Natural killer cell (primary cell): ENCODE measurements around the gene CDC40. TPM values are rescaled to one million over a fixed set of nuclear protein-coding genes. Genes with fewer than 3 reads are reported as not detected.
"Not testable (repeated sequence)": the region's sequence is repeated elsewhere in the genome, so short reads cannot be mapped to it uniquely, and the experiment has no call there.

Experiments used
- ATAC-seq, 3 donors: fragments of 150-1000 bp in 2 of 3; fragments of 200-7000 bp in 1 of 3; cut with Tn5 transposase; 1 replicate in 1 of 3; 2 replicates in 2 of 3; pipeline ENCODE4 v1.10.0; 2021; ENCODE audit warnings: mild to moderate bottlenecking in 2 of 3, moderate library complexity in 2 of 3
- DNase-seq, 2 donors: peaks; one replicate each; pipeline versions ENCODE4 v3.0.0 to v3.0.0-alpha.2; 2013 to 2021; ENCODE audit warnings: mixed read lengths in 1 of 2
- H3K27ac ChIP-seq: one replicate; pipeline ENCODE4 v1.5.1; 2013; ENCODE audit warnings: mild to moderate bottlenecking, low read length
- H3K27me3 ChIP-seq: one replicate; pipeline ENCODE4 v1.6.1; 2013; ENCODE audit warnings: low read length; ENCODE audit not compliant: control insufficient read depth, insufficient read depth
- H3K36me3 ChIP-seq: one replicate; pipeline ENCODE4 v1.6.1; 2013; ENCODE audit warnings: low read length; ENCODE audit not compliant: control insufficient read depth, insufficient read depth
- H3K4me1 ChIP-seq: one replicate; pipeline ENCODE4 v1.6.1; 2013; ENCODE audit warnings: low read length; ENCODE audit not compliant: control insufficient read depth, insufficient read depth
- H3K4me3 ChIP-seq: one replicate; pipeline ENCODE4 v1.5.1; 2013; ENCODE audit warnings: low read length
- H3K9me3 ChIP-seq: one replicate; pipeline ENCODE4 v1.6.1; 2013; ENCODE audit warnings: low read length; ENCODE audit not compliant: control insufficient read depth, insufficient read depth
- H3K27ac Mint-ChIP-seq, 2 donors: one replicate each; pipeline ENCODE4 v1.8.0; 2022; ENCODE audit warnings: mild to moderate bottlenecking in 2 of 2, mixed read lengths in 2 of 2, moderate library complexity in 1 of 2
- H3K27me3 Mint-ChIP-seq, 2 donors: one replicate each; pipeline ENCODE4 v1.8.0; 2022; ENCODE audit warnings: low read depth in 2 of 2, mixed read lengths in 2 of 2
- H3K36me3 Mint-ChIP-seq: one replicate; pipeline ENCODE4 v1.8.0; 2022; ENCODE audit warnings: mixed read lengths
- H3K4me1 Mint-ChIP-seq, 2 donors: one replicate each; pipeline ENCODE4 v1.8.0; 2022; ENCODE audit warnings: mixed read lengths in 2 of 2
- H3K4me3 Mint-ChIP-seq: one replicate; pipeline ENCODE4 v1.8.0; 2022; ENCODE audit warnings: mild to moderate bottlenecking, moderate library complexity, mixed read lengths
- H3K9me3 Mint-ChIP-seq, 2 donors: one replicate each; pipeline ENCODE4 v1.8.0; 2022; ENCODE audit warnings: mixed read lengths in 2 of 2
- WGBS: methylation state at CpG from one replicate; pipeline ENCODE4 v1.1.7; 2013; ENCODE audit warnings: missing lambda C conversion rate; ENCODE audit not compliant: insufficient coverage; 5-methylcytosine and 5-hydroxymethylcytosine counted together
- intact Hi-C: fragments of 100-400 bp; cut with micrococcal nuclease; formaldehyde crosslinking; loops from one replicate; pipeline ENCODE4 v1.14.2; 2022
- total RNA-seq, 4 donors: library from RNA; stranded (reverse); fragments of 120-200 nt in 1 of 4; gene quantifications; one replicate each; pipeline versions ENCODE4 v1.2.3 to v1.2.4, GENCODE V29; 2013 to 2022
- TF ChIP-seq, protein P1 (sequence below): fragments of 200-600 bp; IDR thresholded peaks from one replicate; pipeline ENCODE4 v1.8.0; 2022; ENCODE audit warnings: antibody characterized with exemption

The CDC40 gene
- total RNA-seq, 3 donors from 2014 or later (not counting 1 experiment from before 2014, with no cell fraction given) = 32.9 to 55.4 (median 48.5) TPM

DNA sequence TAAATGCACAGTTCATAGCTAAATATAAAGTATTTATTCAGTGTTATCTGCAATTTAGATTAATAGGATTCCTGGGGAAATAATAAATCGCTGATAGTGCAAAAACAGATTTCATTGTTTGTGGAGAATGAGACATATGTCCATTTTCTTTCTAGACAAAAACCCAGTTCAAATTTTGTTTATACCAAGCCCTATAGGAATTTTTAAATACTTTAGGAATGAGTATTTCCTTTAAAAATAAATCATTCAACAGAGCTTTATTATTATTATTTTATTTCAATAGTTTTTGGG, 91.5 kb downstream of the CDC40 start:
- H3K27me3 Mint-ChIP-seq = peaks cover 7 to 10% of the 10 kb centered on the region in 2 donors
- H3K36me3 Mint-ChIP-seq = no peaks in the 10 kb centered on the region
- ATAC-seq (no peak), DNase-seq (no peak)
- TF ChIP-seq, protein P1, sequence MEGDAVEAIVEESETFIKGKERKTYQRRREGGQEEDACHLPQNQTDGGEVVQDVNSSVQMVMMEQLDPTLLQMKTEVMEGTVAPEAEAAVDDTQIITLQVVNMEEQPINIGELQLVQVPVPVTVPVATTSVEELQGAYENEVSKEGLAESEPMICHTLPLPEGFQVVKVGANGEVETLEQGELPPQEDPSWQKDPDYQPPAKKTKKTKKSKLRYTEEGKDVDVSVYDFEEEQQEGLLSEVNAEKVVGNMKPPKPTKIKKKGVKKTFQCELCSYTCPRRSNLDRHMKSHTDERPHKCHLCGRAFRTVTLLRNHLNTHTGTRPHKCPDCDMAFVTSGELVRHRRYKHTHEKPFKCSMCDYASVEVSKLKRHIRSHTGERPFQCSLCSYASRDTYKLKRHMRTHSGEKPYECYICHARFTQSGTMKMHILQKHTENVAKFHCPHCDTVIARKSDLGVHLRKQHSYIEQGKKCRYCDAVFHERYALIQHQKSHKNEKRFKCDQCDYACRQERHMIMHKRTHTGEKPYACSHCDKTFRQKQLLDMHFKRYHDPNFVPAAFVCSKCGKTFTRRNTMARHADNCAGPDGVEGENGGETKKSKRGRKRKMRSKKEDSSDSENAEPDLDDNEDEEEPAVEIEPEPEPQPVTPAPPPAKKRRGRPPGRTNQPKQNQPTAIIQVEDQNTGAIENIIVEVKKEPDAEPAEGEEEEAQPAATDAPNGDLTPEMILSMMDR = no peak
- H3K27ac Mint-ChIP-seq = no peak overlapping the region
- no peak overlapping the region for H3K27ac ChIP-seq
- peaks cover 0 to 3% of the 10 kb centered on the region in 2 donors for H3K9me3 Mint-ChIP-seq
- no peak overlapping the region for H3K4me3 ChIP-seq
- no CpG with 5 or more reads among the region's 1 CpG for WGBS
- intact Hi-C loops = no loop called here
- H3K4me3 Mint-ChIP-seq = no peak overlapping the region
- H3K4me1 ChIP-seq = no peaks in the 10 kb centered on the region
- H3K4me1 Mint-ChIP-seq = peaks cover 0 to under 1% of the 10 kb centered on the region in 2 donors
- no peaks in the 10 kb centered on the region for H3K9me3 ChIP-seq
- H3K36me3 ChIP-seq = no peaks in the 10 kb centered on the region
- no peaks in the 10 kb centered on the region for H3K27me3 ChIP-seq

DNA sequence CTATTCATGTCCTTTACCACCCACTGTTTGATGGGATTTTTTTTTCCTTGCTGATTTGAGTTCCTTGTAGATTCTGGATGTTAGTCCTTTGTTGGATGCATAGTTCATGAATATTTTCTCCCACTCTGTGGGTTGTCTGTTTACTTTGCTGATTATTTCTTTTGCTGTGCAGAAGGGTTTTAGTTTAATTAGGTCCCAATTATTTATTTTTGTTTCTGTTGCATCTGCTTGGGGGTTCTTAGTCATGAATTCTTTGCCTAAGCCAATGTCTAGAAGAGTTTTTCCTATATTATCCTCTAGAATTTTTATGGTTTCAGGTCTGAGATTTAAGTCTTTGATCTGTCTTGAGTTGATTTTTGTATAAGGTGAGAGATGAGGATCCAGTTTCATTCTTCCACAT, 92.6 kb downstream of the CDC40 start:
- H3K36me3 Mint-ChIP-seq, H3K4me3 Mint-ChIP-seq, H3K4me1 ChIP-seq, H3K36me3 ChIP-seq, H3K27ac ChIP-seq, intact Hi-C loops, ATAC-seq, H3K9me3 ChIP-seq, H3K4me1 Mint-ChIP-seq, H3K9me3 Mint-ChIP-seq, DNase-seq, H3K27ac Mint-ChIP-seq, H3K27me3 Mint-ChIP-seq, H3K27me3 ChIP-seq, H3K4me3 ChIP-seq: not testable (repeated sequence)

DNA sequence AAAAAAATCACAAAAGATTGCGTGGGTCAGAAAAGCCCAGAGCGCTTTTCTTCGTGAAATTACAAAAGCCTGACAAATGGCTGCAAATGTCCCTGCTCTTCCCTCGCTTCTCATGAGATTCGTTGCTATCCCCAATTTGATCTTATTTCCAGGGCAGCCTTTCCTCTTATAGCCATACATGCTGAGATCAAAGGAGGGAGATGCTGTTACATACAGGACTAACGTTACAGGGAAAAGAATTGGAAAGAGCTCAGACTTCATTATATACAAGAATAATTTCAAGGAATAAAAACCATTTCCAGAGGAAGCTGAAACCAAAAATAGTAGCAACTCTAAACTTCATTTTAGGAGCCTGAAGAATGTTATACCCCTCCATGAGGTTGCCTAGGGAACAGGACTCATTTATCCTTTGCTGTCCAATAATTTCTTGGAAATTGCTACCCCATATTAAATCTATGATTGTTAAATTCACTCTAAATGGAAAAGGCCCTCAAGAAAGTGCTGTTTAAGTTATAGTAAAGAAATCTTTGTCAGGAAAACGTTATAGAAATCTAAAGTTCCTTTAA, 97.0 kb downstream of the CDC40 start:
- intact Hi-C loops = no loop called here
- WGBS = 91% methylated on average over 5 of the region's 7 CpGs
- Mint-ChIP-seq H3K36me3 (no peaks in the 10 kb centered on the region), H3K27ac (no peak overlapping the region), H3K27me3 (peaks cover 7 to 10% of the 10 kb centered on the region in 2 donors), H3K9me3 (peaks cover 0 to 2% of the 10 kb centered on the region in 2 donors), H3K4me3 (no peak overlapping the region), H3K4me1 (peaks cover 0 to 4% of the 10 kb centered on the region in 2 donors)
- no peak for ATAC-seq
- TF ChIP-seq, protein P1 = no peak
- Histone ChIP-seq H3K36me3 (no peaks in the 10 kb centered on the region), H3K9me3 (no peaks in the 10 kb centered on the region), H3K4me3 (no peak overlapping the region), H3K27me3 (peaks cover 2% of the 10 kb centered on the region), H3K4me1 (no peaks in the 10 kb centered on the region), H3K27ac (no peak overlapping the region)
- no peak for DNase-seq

Other genes with a start within 250 kb of the CDC40 start
- gene GPR6, start 202.1 kb upstream of the CDC40 start, total RNA-seq = not detected
- under 1 TPM; 0.25 to 0.90 (median 0.45) TPM for gene WASF1, start 757 bp upstream of the CDC40 start, total RNA-seq
- under 1 TPM in 2 of 3 donors, not detected in 1; 0.24 to 1.00 TPM for gene METTL24, start 177.9 kb downstream of the CDC40 start, total RNA-seq
- under 1 TPM in 2 of 3 donors, not detected in 1; 0.25 to 0.50 TPM for gene DDO, start 235.1 kb downstream of the CDC40 start, total RNA-seq